SK-N-SH treated with all-trans-retinoic acid at 6 μM for 48 hours (cell line): ENCODE measurements around the gene PCDHA2.

Experiments used
- CSDC2 ChIP-seq: fragments of 250-450 bp; sonication (Bioruptor Pico); IDR thresholded peaks from 2 replicates; pipeline ENCODE4 v1.5.0; 2020; ENCODE audit warnings: mild to moderate bottlenecking, moderate library complexity
- GLIS3 ChIP-seq: fragments of 250-450 bp; sonication (Bioruptor Pico); IDR thresholded peaks from 2 replicates; pipeline ENCODE4 v1.5.0; 2020; ENCODE audit warnings: mild to moderate bottlenecking, moderate library complexity
- PPARA ChIP-seq: fragments of 250-450 bp; sonication (Bioruptor Pico); IDR thresholded peaks from 2 replicates; pipeline ENCODE4 v1.5.0; 2020; ENCODE audit warnings: mild to moderate bottlenecking, borderline replicate concordance
- RARB ChIP-seq: fragments of 250-450 bp; sonication (Bioruptor Pico); IDR thresholded peaks from 2 replicates; pipeline ENCODE4 v1.8.0; 2021; ENCODE audit warnings: mild to moderate bottlenecking, moderate library complexity
- SNAI2 ChIP-seq: fragments of 250-450 bp; sonication (Bioruptor Pico); IDR thresholded peaks from 2 replicates; pipeline ENCODE4 v1.5.0; 2020; ENCODE audit warnings: mild to moderate bottlenecking, moderate library complexity
- TOX ChIP-seq: fragments of 250-450 bp; sonication (Bioruptor Pico); IDR thresholded peaks from 2 replicates; pipeline ENCODE4 v1.8.0; 2021; ENCODE audit warnings: mild to moderate bottlenecking, moderate library complexity, borderline replicate concordance
- ZC3H10 ChIP-seq: fragments of 250-450 bp; sonication (Bioruptor Pico); IDR thresholded peaks from 2 replicates; pipeline ENCODE4 v1.5.1; 2021; ENCODE audit warnings: mild to moderate bottlenecking, moderate library complexity
- ZFP3 ChIP-seq: fragments of 250-450 bp; sonication (Bioruptor Pico); IDR thresholded peaks from 2 replicates; pipeline ENCODE4 v1.5.0; 2020; ENCODE audit warnings: mild to moderate bottlenecking, moderate library complexity
- TF ChIP-seq, protein P1 (sequence below): fragments of 250-450 bp; sonication (Bioruptor Pico); IDR thresholded peaks from 2 replicates; pipeline ENCODE4 v1.8.0; 2020; ENCODE audit warnings: mild to moderate bottlenecking, moderate library complexity, borderline replicate concordance
- TF ChIP-seq, protein P2 (sequence below): fragments of 250-450 bp; sonication (Bioruptor Pico); IDR thresholded peaks from 2 replicates; pipeline ENCODE4 v1.5.1; 2020; ENCODE audit warnings: low read depth, mild to moderate bottlenecking, moderate library complexity
- TF ChIP-seq, protein P3 (sequence below): fragments of 250-450 bp; sonication (Bioruptor Pico); IDR thresholded peaks from 2 replicates; pipeline ENCODE4 v1.8.0; 2021; ENCODE audit warnings: low read depth, mild to moderate bottlenecking, moderate library complexity, borderline replicate concordance

DNA sequence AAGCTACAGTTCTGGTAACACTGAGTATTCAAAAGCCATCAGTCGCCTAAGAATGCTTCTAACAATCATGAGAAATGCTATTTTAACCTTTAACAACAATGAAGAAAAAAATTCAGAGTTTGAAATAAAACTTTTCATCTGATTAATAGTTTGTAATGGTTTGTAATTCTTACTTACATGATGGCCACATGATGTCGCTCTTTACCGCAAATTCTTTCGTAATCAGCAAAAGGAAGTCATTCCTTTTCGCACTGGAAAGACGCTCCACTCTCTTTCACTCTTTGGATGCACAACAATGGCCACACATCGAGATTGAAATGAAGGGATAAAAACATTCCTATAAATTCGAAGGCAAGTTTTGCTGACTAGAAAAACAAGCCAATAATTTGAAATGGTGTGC, 39.3 kb downstream of the PCDHA2 start, which contains the start of gene PCDHA7:
- no peak for TF ChIP-seq TOX (CRISPR knock-in tag)
- no peak for TF ChIP-seq ZC3H10
- TF ChIP-seq SNAI2 (CRISPR knock-in tag): no peak
- TF ChIP-seq RARB (CRISPR knock-in tag): no peak
- TF ChIP-seq, protein P1, sequence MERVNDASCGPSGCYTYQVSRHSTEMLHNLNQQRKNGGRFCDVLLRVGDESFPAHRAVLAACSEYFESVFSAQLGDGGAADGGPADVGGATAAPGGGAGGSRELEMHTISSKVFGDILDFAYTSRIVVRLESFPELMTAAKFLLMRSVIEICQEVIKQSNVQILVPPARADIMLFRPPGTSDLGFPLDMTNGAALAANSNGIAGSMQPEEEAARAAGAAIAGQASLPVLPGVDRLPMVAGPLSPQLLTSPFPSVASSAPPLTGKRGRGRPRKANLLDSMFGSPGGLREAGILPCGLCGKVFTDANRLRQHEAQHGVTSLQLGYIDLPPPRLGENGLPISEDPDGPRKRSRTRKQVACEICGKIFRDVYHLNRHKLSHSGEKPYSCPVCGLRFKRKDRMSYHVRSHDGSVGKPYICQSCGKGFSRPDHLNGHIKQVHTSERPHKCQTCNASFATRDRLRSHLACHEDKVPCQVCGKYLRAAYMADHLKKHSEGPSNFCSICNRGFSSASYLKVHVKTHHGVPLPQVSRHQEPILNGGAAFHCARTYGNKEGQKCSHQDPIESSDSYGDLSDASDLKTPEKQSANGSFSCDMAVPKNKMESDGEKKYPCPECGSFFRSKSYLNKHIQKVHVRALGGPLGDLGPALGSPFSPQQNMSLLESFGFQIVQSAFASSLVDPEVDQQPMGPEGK (CRISPR knock-in tag): no peak
- TF ChIP-seq ZFP3 (CRISPR knock-in tag): no peak
- TF ChIP-seq GLIS3 (CRISPR knock-in tag): no peak
- no peak for TF ChIP-seq PPARA
- TF ChIP-seq CSDC2 (CRISPR knock-in tag): no peak
- TF ChIP-seq, protein P2, sequence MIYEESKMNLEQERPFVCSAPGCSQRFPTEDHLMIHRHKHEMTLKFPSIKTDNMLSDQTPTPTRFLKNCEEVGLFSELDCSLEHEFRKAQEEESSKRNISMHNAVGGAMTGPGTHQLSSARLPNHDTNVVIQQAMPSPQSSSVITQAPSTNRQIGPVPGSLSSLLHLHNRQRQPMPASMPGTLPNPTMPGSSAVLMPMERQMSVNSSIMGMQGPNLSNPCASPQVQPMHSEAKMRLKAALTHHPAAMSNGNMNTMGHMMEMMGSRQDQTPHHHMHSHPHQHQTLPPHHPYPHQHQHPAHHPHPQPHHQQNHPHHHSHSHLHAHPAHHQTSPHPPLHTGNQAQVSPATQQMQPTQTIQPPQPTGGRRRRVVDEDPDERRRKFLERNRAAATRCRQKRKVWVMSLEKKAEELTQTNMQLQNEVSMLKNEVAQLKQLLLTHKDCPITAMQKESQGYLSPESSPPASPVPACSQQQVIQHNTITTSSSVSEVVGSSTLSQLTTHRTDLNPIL (CRISPR knock-in tag): no peak
- TF ChIP-seq, protein P3, sequence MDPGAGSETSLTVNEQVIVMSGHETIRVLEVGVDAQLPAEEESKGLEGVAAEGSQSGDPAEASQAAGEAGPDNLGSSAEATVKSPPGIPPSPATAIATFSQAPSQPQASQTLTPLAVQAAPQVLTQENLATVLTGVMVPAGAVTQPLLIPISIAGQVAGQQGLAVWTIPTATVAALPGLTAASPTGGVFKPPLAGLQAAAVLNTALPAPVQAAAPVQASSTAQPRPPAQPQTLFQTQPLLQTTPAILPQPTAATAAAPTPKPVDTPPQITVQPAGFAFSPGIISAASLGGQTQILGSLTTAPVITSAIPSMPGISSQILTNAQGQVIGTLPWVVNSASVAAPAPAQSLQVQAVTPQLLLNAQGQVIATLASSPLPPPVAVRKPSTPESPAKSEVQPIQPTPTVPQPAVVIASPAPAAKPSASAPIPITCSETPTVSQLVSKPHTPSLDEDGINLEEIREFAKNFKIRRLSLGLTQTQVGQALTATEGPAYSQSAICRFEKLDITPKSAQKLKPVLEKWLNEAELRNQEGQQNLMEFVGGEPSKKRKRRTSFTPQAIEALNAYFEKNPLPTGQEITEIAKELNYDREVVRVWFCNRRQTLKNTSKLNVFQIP (CRISPR knock-in tag): no peak
